Endothelial cell of umbilical vein (primary cell): Measurements from ENCODE around the gene TMEM119. TPM values are rescaled to one million over a fixed set of nuclear protein-coding genes. Genes with fewer than 3 reads are reported as not detected.
"Not testable (repeated sequence)": the region's sequence is repeated elsewhere in the genome, so short reads cannot be mapped to it uniquely, and the experiment has no call there.

Experiments
- BruUV-seq: library from RNA; stranded (reverse); fragments of 400-500 nt; replicated peaks from 2 replicates; lab custom pipeline; 2021; lab: Mats Ljungman, UMichigan
- CTCF ChIA-PET: fragments of 300-600, 350-600 bp; sonication (Branson Sonifier 250); formaldehyde crosslinking; loops from one replicate; lab custom pipeline; 2021; ENCODE audit warnings: antibody characterized with exemption, inconsistent platforms; lab: Charles Lee
- POLR2A ChIA-PET: fragments of 300-600, 350-600 bp; sonication (Branson Sonifier 250); formaldehyde crosslinking; loops from one replicate; lab custom pipeline; 2021; ENCODE audit warnings: antibody characterized with exemption, inconsistent platforms; lab: Charles Lee
- DNase-seq: peaks from one replicate; pipeline ENCODE4 v3.0.0-alpha.2; 2011; ENCODE audit warnings: low read depth, low spot score
- FAIRE-seq: peaks from 2 replicates; lab custom pipeline; 2011; peaks lifted over from hg19 to GRCh38; lab: Jason Lieb, UNC
- H2AFZ ChIP-seq: 2 replicates; pipeline ENCODE4 v1.6.0; 2012; ENCODE audit warnings: low read depth, low read length, control low read depth, inconsistent platforms
- H3K27ac ChIP-seq: 2 replicates; pipeline ENCODE4 v1.5.1; 2011; ENCODE audit warnings: low read depth, mild to moderate bottlenecking, control low read depth, low read length, moderate library complexity; ENCODE audit not compliant: insufficient read depth
- H3K27me3 ChIP-seq, 2 experiments: 2 replicates each; pipeline versions ENCODE4 v1.6.0 to v1.6.1; 2011; ENCODE audit warnings: low read length in 2 of 2, mixed read lengths in 1 of 2; ENCODE audit not compliant: control insufficient read depth in 2 of 2, insufficient read depth in 2 of 2
- H3K36me3 ChIP-seq, 2 experiments: 2 replicates in 1 of 2; 3 replicates in 1 of 2; pipeline ENCODE4 v1.5.1; 2011; ENCODE audit warnings: low read length in 2 of 2, mild to moderate bottlenecking in 1 of 2, moderate library complexity in 1 of 2; ENCODE audit not compliant: control insufficient read depth in 2 of 2, insufficient read depth in 2 of 2; ENCODE audit errors: extremely low read depth in 1 of 2
- H3K4me1 ChIP-seq: 3 replicates; pipeline ENCODE4 v1.5.1; 2011; ENCODE audit warnings: mild to moderate bottlenecking, low read length; ENCODE audit not compliant: control insufficient read depth, insufficient read depth; ENCODE audit errors: extremely low read depth
- H3K4me2 ChIP-seq: 2 replicates; pipeline ENCODE4 v1.6.1; 2011; ENCODE audit warnings: low read length, control low read depth, mixed read lengths; ENCODE audit not compliant: insufficient read depth
- H3K4me3 ChIP-seq, 3 experiments: fragments of 200-600 bp in 1 of 3; sonication (generic), shearing (Covaris generic) in 1 of 3; replicated peaks in 1 of 3; 2 replicates each; pipeline ENCODE4 v1.5.1; 2011 to 2016; ENCODE audit warnings: control low read depth in 3 of 3, low read length in 3 of 3, mild to moderate bottlenecking in 2 of 3, inconsistent platforms in 1 of 3, low read depth in 1 of 3, moderate library complexity in 1 of 3; ENCODE audit not compliant: insufficient read depth in 1 of 3
- H3K79me2 ChIP-seq: 2 replicates; pipeline ENCODE4 v1.6.0; 2012; ENCODE audit warnings: low read length, inconsistent platforms; ENCODE audit not compliant: control insufficient read depth, insufficient read depth
- H3K9ac ChIP-seq: replicated peaks from 2 replicates; pipeline ENCODE3; 2011; ENCODE audit warnings: low read length, control low read depth; ENCODE audit not compliant: insufficient read depth; ENCODE audit errors: extremely low read depth
- H3K9me1 ChIP-seq: replicated peaks from 3 replicates; pipeline ENCODE4 v1.6.0; 2011; ENCODE audit warnings: mild to moderate bottlenecking, low read length; ENCODE audit not compliant: control insufficient read depth, insufficient read depth; ENCODE audit errors: extremely low read depth
- H3K9me3 ChIP-seq: replicated peaks from 2 replicates; pipeline ENCODE4 v1.5.1; 2012; ENCODE audit warnings: low read length, inconsistent platforms; ENCODE audit not compliant: control insufficient read depth, insufficient read depth
- H4K20me1 ChIP-seq: replicated peaks from 2 replicates; pipeline ENCODE3; 2011; ENCODE audit warnings: mild to moderate bottlenecking, low read length; ENCODE audit not compliant: control insufficient read depth, insufficient read depth; ENCODE audit errors: extremely low read depth
- CTCF ChIP-seq, 2 donors: IDR thresholded peaks; 1 replicate in 1 of 2; 2 replicates in 1 of 2; pipeline ENCODE4 v1.5.1; 2011; ENCODE audit warnings: low read length in 2 of 2, mild to moderate bottlenecking in 2 of 2, moderate library complexity in 2 of 2, control low read depth in 1 of 2, inconsistent platforms in 1 of 2, low read depth in 1 of 2; ENCODE audit not compliant: insufficient read depth in 1 of 2; ENCODE audit errors: extremely low read depth in 1 of 2
- EZH2 ChIP-seq: IDR thresholded peaks from 2 replicates; pipeline ENCODE4 v1.6.1; 2012; ENCODE audit warnings: borderline replicate concordance, low read depth, mild to moderate bottlenecking, moderate library complexity, low read length, inconsistent platforms; ENCODE audit not compliant: severe bottlenecking
- FOS ChIP-seq: IDR thresholded peaks from 2 replicates; pipeline ENCODE4 v1.6.1; 2011; ENCODE audit warnings: mild to moderate bottlenecking, low read length, moderate library complexity, borderline replicate concordance; ENCODE audit not compliant: insufficient read depth
- GATA2 ChIP-seq: IDR thresholded peaks from 2 replicates; pipeline ENCODE4 v1.7.0; 2011; ENCODE audit warnings: low read depth, mild to moderate bottlenecking, moderate library complexity, mixed read lengths, low read length; ENCODE audit not compliant: insufficient read length, insufficient read depth
- JUN ChIP-seq: IDR thresholded peaks from 2 replicates; pipeline ENCODE4 v1.6.1; 2011; ENCODE audit warnings: borderline replicate concordance, low read depth; ENCODE audit not compliant: insufficient read length, insufficient read depth
- MAX ChIP-seq: IDR thresholded peaks from 2 replicates; pipeline ENCODE4 v1.6.1; 2011; ENCODE audit not compliant: insufficient read depth, insufficient read length
- MYC ChIP-seq: IDR thresholded peaks from one replicate; pipeline ENCODE4 v1.6.1; 2011; ENCODE audit warnings: mild to moderate bottlenecking, low read depth, low read length
- POLR2A ChIP-seq: IDR thresholded peaks from 2 replicates; pipeline ENCODE4 v1.6.1; 2012; ENCODE audit warnings: low read depth, mild to moderate bottlenecking, control low read depth, low read length
- POLR2AphosphoS5 ChIP-seq: IDR thresholded peaks from 2 replicates; pipeline ENCODE4 v1.6.1; 2012; ENCODE audit warnings: low read depth, mild to moderate bottlenecking, control low read depth, low read length, moderate library complexity; ENCODE audit not compliant: insufficient read depth
- dilution Hi-C: fragments of 300-500 bp; cut with MboI; formaldehyde crosslinking; loops from one replicate; pipeline ENCODE4 v1.15.0; 2019; ENCODE audit warnings: low sequenced_read_pairs; ENCODE audit not compliant: extremely low pct_ligation_motif_present
- intact Hi-C: fragments of 100-400 bp; cut with micrococcal nuclease; formaldehyde crosslinking; loops from one replicate; pipeline ENCODE4 v1.10.0; 2022
- polyA plus RNA-seq, 4 experiments: library from polyadenylated mRNA; depleted of rRNA in 3 of 4; stranded (reverse) in 3 of 4; unstranded in 1 of 4; fragments of >200 nt; gene quantifications; 2 replicates each; pipeline versions ENCODE4 v1.2.1 to v1.2.3, GENCODE V29; 2011 to 2012; ENCODE audit warnings: missing spikeins in 1 of 4
- total RNA-seq: library from RNA; stranded (reverse); gene quantifications from 2 replicates; pipeline ENCODE4 v1.2.3, GENCODE V29; 2021

Gene TMEM119
- total and polyA plus RNA-seq, 2 donors (not counting 3 experiments of a cell fraction or from before 2014, with no cell fraction given), result not detected

- Histone ChIP-seq H3K4me1 (no peaks in the 10 kb centered on the region), H3K79me2 (no peaks in the 10 kb centered on the region), H3K9me1 (no peaks in the 10 kb centered on the region), H3K27me3 (peaks cover 0 to 4% of the 10 kb centered on the region in 2 experiments), H3K9me3 (no peaks in the 10 kb centered on the region), H2AFZ (no peak overlapping the region), H4K20me1 (no peaks in the 10 kb centered on the region), H3K4me2 (no peak overlapping the region), H3K36me3 (no peaks in the 10 kb centered on the region), H3K9ac (no peak overlapping the region), H3K4me3 (no peak overlapping the region), H3K27ac (no peak overlapping the region)
- DNase-seq (no peak), FAIRE-seq (no peak)
- ChIA-PET POLR2A (no interaction called here), CTCF (no interaction called here)
- TF ChIP-seq GATA2 (no peak), FOS (no peak), POLR2A (no peak), CTCF (IDR thresholded peaks at IDR 0.05; ENCODE audit: extremely low read depth in 1 of 2, insufficient read depth in 1 of 2, low read depth in 1 of 2, low read length in 2 of 2) (no peak), MYC (no peak), JUN (no peak), POLR2AphosphoS5 (no peak), MAX (no peak), EZH2 (no peak)
- intact Hi-C loops (no loop called here), dilution Hi-C loops (no loop called here)
- no TSS peak for BruUV-seq
These were observed 6.5 kb downstream of the TMEM119 start for GRCh38 chr12:108591267-108591980.

- H3K9ac ChIP-seq, H3K79me2 ChIP-seq, H3K27me3 ChIP-seq, H4K20me1 ChIP-seq, H3K4me2 ChIP-seq, H3K36me3 ChIP-seq, H3K27ac ChIP-seq, CTCF ChIA-PET, POLR2A ChIA-PET, H3K9me1 ChIP-seq, H2AFZ ChIP-seq, FAIRE-seq, BruUV-seq, H3K9me3 ChIP-seq, DNase-seq, H3K4me3 ChIP-seq, H3K4me1 ChIP-seq, intact Hi-C loops, dilution Hi-C loops: not testable (repeated sequence)
These were observed 7.4 kb downstream of the TMEM119 start for GRCh38 chr12:108590463-108590862.
